NCI-H524 treated with DMSO at 0.1 percent for 48 hours (cell line): ENCODE data around the gene TSPAN33.

Experiments used
- DNase-seq: peaks from one replicate; lab custom pipeline; 2025; lab: John Stamatoyannopoulos, UW

Gene TSPAN33

DNA sequence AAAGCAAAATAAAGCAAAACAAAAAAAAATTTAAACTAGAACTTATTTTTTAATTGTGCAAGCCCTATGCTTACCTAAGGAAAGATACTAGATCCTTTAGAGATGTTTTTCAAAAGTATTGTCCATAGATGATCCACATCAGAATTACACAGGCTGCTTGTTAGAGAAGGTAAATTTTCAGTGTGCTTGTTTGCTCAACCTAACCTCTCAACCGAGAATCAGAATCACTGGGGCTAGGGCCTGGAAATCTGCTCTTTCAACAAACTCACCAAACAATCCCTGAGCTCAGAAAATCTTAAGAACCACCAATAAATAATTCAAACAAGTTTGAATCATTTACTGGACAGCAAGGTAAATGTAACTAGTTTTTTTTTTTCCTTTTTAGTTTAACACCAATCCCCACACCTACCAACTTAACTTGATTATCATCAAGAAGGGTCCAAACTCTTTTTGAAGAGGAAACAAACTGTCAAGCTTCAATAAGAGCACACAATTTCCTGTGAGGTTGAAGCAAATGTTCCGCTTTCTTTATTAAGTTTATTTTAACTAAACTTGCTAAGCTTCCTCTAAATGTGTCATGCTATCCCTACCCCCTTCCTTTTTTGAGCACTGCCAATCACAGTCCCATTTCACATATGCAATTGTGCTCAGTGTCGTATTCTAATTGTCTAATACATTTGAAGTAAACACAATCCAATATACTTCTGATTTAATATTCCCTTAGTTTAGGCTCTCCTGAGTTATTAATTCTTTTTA, 7.4 kb upstream of the TSPAN33 start:
- DNase-seq: no peak

DNA sequence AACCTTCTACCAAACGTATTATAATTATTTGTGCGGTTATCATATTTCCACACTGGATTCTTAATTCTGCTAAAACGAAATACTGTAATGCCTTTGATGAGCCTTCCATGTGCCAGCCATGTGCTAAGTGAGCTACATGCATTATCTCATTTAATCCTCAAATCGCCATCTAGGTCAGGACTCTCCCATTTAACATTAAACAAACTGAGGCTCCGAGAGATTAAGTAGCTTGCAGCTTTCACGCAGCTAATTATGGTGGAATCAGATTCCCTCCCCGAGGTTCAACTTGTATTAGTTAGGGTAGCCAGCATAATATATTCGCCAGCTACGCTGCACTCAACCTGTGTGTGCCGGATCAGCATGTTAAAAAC, 798 bp upstream of the TSPAN33 start:
- no peak for DNase-seq

DNA sequence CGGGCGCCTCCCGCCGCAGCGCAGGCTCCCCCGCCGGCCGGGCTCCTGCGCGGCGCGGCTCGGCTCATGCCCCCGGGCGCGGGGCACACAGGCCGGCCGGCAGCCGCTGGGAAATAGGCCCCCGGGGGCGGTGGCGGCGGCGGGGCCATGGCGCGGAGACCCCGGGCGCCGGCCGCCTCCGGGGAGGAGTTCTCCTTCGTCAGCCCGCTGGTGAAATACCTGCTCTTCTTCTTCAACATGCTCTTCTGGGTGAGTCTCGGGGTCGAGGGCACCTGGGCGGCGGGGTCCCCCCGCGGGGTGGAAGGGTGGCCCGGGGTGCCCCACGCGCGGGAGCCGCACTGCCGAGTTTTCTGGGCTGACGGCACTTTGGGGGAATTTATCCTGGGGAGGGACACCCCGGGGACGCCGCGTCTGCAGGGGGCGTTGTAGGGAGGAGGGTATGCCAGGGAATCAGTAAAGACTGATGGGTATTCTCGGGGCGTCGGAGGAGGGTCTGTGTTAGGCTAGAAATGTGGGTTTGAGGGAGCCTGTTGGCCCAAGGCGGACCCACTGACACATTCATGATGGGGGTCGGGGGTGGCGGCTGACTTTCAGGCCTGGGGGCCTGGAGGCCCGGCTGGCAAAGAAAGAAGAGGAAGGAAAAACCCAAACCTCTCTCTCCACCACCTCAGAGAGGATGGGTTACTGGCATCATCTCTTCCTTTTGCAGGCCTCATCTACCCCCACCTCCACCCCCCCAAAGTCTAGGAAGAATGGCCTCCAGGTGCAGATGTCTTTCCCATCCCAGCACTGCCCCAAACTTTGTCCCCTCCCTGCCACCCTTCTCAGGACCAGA, 544 bp downstream of the TSPAN33 start:
- DNase-seq: no peak

DNA sequence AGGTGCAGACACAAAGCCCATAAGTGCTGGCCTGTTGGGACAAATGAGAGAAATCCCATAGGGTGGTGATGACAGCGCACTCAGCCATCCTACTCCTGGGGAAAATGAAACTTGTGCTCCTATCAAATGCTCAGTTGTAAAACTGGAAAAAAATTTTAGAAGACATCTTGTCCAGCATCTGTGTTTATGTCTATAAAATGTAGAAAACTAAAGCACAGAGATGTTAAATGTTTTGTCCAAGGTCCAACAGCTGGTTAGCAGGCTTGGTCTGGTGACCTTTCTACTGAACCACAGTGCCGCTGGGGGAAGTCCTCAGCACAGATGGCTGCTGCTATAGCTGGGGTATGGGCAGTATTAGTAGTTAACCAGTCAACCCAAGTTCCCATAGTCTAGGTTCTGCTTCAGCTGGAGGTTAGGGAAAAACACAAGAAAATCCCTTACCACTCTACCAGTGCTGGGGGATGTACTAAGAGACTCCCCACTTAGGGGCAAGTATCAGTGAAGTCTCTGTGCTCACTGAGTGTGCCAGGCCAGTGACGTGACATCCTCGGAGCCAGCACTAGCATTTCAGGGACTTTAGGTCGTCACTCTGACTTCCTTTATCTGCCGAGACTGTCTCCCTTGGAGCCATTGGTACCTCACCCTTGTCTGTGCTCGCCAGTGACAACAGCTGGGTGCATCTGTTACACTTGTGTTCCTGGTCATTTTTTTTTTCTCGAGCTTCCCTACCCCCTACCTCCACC, 1.9 kb downstream of the TSPAN33 start:
- no peak for DNase-seq

DNA sequence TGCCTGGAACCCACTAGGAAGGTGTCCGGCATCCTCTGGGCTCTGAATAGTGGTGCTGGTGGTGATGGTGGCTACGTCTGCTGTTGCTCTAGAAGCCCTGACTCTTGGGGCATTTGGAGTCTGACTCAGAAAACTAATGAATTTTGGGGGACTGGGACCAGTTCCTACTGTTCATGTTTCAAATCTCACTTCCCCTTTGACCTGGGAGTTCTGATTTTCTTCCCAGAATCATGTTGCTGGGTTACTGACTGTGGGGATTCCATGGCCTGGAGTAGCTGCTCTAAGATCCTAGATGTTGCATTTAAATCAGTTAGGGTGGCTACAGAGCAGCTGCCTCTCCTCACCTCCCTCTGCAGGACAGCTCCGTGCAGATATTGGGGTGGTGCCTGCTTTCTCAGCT, 3.2 kb downstream of the TSPAN33 start:
- no peak for DNase-seq

DNA sequence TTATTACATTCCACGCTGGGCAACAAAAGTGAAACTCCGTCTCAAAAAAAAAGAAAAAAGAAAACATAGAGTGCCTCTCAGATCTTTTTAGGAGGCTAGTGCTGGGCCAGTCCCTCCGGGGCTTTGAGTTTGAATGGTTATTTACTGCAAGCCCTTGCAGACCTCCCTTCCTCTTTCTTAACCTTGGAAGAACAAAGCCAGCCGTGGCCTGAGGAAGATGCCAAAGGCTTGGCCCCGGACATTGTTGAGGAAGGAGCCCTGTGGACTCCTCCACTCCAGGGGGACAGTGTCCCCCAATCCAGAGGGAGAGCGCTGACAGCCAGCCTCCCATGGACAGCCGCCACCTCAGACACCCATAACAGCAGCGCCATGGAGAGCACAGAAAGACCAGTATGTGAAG, 5.0 kb downstream of the TSPAN33 start:
- no peak for DNase-seq

DNA sequence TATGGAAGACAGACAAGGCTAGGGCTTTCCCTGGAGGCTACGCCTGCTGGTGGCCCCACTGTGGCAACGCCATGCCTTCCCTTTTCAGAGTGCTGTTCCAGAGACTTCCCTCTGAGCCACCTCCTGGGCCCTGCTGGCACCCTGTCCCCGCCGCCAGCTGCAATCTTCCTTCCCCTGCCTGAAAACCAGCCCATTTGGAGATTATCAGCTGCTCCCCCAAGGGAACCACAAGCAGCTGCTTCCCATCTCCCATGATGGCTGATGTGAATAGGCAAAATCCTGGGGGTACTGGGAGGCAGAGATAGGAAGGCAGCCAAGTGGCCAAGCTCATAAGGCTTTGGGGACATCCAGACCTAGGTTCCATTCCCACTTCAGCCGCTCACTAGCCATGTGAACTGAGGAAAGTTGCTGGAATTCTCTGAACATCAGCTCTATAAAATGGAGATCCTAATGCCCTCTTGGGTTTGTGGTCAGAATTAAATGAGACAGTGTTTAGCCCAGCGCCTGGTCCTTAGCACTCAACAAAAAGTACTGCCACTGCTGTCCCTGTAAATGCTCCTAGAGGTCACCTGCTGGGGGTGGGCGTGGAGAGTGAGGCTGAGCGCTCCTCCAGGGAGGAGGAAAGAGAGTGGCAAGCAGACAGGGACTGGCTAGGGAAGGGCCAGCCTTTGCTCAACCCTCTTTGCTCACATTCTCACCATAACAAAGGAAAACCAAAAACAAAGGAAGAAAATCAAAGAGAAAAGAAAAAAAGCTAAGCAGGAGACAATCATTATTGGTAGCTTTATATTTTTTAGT, 5.9 kb downstream of the TSPAN33 start:
- DNase-seq: no peak

DNA sequence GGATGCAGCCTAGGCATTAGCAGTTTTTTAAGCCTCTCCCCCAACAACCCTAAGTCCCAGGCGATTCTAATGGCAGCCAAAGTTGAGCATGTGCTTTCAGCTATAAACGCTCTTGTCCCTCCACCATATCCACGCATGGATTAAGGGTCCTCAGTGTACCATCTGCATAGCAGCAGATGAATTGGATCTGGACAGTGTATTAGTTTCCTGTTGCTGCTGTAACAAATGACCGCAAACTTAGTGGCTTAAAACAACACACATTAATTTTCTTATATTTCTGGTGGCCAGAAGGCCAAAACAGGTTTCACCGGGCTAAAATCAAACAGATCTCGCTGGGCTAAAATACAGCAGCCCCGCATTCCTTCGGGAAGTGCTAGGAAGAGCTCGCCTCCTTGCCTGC, 13.1 kb downstream of the TSPAN33 start:
- DNase-seq: no peak

DNA sequence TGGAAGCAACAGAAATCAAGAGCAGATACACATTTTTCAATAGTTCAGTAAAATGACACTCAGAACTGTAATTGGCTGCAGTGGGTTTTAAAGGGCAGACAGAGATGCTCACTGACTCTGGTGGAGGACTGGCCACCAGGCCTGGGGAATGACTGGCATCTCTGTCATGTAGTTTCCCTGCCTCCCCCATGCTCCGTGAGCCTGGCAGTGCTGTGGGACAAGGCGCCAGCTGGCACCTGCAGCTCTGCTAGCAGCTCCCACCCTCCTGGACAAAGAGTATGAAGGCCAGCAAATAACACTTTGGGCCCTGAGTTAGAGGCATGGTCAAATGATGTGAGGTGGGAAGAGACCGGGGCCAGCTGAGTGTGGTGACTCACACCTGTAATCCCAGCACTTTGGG, 15.0 kb downstream of the TSPAN33 start:
- no peak for DNase-seq

DNA sequence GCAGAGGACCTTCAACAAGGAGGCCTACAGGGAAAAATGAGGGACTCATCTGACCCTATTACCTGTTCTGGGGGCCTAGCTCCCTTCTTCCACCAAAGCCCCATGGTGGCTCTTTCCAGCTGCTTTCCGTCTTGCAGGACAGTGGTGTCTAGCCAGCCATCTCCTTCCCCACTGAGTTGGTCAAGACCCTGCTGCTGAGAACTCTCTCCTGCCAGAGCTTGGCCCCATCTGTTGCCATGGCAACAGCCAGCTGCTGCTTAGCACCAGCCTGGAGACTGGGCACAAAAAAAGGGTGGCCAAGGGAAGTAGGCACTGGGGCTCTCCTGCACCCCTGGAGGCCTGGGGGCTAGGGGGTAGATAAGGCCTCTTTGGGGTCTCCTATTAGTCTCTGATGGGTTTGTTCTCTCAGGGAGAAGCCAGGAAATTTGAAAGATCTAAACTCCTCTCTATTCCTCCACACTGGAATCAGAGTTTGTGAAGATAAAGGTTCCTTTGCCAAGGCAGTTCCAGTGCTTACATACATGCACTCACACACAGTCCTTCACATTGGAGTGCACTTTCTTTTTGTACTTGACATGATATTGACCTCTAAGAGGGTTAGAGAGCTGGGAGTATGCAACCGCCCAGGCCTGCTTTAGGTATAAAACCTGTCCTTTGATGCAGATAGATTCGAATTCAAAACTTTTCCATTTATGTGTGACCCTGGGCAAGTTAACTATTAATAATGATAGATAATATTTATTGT, 15.8 kb downstream of the TSPAN33 start:
- DNase-seq: no peak

DNA sequence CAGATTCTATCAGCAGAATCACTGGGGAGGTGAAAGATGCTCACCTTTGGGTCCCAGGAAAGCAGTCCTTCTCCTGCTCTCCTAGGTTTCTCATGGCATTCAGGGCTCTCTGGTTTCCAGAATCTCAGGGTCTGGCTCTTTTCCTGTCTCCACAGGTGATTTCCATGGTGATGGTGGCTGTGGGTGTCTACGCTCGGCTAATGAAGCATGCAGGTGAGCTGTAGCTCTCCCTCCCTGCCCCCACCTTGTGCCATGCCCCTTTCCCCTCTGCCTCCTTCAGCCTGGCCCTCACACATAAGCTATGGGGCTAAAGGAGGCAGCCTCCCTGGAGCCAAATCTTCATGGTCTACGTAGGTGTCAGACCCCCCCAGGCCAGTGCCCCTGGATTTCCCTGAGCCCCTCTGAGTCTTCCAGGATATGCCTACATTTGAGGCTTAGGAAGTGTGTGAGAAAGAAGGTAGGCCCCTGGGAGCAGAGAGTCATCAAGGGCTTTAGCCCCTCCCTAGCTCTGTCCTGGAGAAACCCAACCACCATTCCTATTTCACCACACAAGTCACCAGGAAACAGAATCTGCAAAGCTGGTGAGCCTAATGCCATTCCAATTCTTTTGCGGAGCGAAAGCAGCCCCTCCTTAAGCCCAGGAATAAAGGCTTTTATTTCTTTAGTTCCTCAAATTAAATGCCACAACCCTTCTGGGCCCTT, 17.2 kb downstream of the TSPAN33 start:
- no peak for DNase-seq

DNA sequence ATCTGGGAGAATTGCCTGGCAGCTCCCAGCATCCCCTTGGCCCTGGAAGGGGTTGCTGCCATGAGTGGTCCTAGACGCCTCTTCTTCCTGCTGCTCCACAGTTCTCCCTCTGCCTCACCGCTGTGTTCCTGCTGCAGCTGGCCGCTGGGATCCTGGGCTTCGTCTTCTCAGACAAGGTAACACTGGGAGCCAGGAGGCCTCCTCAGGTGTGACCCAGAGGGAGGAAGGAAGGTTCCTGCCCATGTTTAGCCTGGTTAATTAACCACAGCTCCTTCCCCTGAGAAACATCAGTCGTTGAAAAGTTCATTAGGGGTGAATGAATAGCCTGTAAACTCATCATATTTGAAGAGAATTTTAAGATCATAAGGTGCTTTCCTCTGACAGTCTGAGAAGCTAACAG, 18.2 kb downstream of the TSPAN33 start:
- DNase-seq: no peak

DNA sequence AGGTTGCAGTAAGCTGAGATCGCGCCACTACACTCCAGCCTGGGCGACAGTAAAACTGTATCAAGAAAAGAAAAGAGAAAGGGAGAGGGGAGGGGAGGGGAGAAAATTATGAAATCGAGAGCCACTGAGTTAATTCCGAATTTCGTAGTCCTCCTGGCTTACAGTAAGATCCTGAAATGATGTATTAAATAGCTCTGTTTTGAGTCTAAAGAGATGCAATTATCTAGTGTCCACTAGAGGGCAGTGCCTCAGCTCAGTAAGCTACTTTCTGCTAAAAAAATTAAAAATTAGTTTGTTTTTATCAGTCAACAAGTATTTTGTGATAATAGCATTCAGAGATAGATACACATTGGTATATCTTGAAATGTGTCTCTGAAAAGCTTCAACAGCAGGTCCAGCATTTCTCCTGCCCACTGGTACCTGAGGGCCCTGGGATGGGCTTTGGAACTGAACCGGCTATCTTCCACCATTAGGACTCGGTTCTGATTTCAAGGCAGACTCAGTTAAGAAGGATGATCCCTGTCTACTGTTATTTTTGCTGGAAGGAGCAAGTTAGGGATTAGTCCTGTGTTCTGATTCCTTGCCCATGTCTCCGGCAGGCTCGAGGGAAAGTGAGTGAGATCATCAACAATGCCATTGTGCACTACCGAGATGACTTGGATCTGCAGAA, 19.5 kb downstream of the TSPAN33 start:
- DNase-seq: no peak

DNA sequence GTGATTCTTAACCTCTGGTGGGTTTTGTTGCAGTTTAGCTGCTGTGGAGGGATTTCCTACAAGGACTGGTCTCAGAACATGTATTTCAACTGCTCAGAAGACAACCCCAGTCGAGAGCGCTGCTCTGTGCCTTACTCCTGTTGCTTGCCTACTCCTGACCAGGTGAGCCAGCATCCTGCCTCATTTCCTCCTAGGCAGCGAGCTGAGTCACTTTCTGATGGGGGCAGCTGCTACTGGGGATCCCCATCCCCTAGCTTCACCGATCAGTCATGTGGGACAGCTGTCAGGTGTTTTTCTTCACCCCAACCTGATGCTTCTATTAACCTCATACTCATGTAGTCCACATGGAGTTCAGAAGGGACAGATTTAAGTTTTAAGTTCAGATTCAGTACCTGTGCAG, 22.2 kb downstream of the TSPAN33 start:
- no peak for DNase-seq

DNA sequence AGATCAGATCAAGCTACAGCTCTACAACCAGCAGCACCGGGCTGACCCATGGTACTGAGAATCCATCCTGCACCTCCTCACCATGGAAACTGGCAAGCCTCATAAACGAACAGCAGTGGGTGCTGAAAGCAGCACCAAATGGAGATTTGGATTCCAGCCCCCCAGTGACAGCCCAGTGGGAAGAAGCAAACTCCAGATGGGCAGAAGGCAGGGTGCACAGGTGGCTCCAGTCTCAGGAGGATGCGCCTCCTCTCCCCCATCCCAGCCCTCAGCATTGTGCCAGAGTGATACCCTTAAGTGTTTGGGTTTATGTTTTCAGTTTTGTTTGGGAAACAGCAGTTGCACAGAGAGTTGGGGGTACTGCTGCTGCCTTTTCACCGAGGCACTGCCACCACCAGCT, 23.3 kb downstream of the TSPAN33 start:
- DNase-seq: peak; percentile 40

DNA sequence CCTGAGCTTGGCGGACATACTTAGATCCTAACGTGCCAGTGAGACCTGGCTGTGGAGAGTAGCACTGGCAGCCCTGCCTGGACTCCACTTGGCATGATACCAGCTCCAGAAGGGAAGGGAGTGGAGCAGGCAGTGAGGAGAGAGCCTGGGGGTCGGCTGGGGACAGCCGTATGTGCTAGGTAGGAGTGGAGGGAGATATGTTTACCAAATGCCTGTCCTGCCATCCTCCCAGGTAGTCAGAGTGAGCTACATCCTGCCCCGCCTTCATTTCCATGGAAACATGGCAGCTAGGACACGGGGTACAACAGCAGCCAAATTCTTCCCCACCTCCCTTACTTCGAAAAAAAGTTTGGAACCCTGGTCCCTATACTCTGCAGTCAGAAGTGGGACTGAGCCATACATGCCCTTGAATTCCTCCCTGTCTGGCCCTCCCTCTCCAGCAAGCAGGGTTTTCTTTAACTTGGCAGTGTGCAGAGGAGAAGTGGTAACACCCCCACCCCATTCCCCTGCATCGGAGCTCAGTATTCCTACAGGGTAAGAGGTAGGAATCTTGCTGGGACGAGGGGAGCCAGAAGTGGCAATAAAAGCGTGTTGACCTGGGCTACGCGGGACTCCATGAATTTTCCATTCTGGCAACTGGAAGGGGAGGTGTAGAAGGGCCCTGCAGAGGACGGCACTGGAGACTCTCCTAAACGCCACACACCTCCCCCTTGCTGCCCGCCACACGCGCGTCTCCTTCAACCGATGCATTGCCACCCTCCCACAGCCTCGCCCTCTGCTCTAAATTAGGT, 23.9 kb downstream of the TSPAN33 start:
- no peak for DNase-seq

DNA sequence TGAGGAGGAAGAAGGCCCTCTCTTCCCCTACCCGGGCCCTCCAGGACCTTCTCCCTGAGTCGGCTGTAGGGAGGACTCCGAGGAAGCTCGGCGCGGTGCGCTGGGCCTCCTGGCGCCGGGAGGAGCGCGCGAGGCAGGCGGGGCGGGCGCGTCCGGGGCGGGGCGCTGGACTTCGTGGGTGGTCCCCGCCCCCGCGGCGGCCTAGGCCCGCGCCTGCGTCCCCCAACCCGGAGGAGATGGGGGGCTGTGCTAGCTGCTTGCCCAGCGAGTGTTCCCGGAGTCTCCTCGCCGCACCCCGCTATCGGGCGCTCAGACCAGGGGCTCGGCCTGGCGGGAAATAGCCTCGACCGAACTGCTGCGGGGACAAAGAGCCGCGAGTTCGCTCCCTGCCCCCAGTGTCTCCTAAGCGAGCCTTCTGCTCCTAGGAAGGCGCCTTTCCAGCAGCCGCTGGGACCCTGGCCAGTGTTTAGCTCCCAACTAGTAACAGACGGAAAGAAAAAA, 24.7 kb downstream of the TSPAN33 start:
- no peak for DNase-seq

DNA sequence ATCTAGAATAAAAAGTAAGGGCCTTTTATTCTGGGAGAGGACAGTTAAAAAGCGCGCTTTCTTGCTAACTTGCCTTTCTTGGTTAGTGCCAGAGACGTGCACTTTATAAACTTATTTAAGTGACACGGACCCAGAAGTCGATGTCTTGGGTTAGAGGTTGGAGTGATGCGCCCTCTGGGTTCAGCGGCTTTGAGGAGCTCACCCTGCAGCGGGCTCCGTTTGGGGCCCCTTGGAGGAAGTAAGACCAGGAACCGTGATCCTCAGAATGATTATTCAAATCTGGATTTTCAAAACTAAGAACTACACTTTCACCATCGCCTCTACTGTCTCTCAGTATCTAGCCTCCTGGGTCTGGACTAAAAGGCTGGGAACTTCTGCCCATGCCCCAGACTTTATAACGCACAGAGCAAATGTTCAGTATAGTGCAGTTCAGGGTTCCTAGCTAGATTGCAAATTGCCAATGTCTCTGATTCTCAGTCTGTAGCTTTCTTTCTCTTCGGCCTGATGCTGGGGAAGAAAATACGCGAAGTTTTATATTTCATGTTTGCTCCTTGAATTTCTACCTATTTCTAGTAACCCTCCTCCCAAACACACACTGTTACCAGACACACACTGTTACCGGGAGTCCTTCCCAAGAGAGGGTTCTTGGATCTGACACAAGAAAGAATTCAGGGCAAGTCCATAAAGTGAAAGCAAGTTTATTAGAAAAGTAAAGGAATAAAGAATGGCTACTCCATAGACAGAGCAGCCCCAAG, 25.4 kb downstream of the TSPAN33 start:
- DNase-seq: no peak
